ENCODE results near the gene ZNF423. TPM values are rescaled to one million over a fixed set of nuclear protein-coding genes. Genes with fewer than 3 reads are reported as not detected.

ZNF423 gene
- total RNA-seq, 1 donor from 2014 or later, result 16.7 TPM

- peaks cover 82 to 93% (median 92%) of the 10 kb centered on the region in 3 donors for H3K4me1 ChIP-seq (ENCODE audit: control insufficient read depth in 3 of 3, insufficient read depth in 3 of 3, low read length in 3 of 3)
- peaks cover 0 to 2% (median 0%) of the 10 kb centered on the region in 3 donors for H3K36me3 ChIP-seq (ENCODE audit: control insufficient read depth in 3 of 3, insufficient read depth in 3 of 3, low read length in 3 of 3)
- peak overlapping the region; percentile 57 to 66 (median 65) for H3K9ac ChIP-seq (ENCODE audit: low read depth in 1 of 3, low read length in 3 of 3)
- H3K4me3 ChIP-seq (ENCODE audit: low read length in 3 of 3), result peak overlapping the region in 2 of 3 donors; percentile 29 to 47
- H3K27ac ChIP-seq (ENCODE audit: low read depth, low read length), result peak overlapping the region; percentile 94
- H3K27me3 ChIP-seq (ENCODE audit: control insufficient read depth in 3 of 3, insufficient read depth in 3 of 3, low read length in 3 of 3), result no peaks in the 10 kb centered on the region
- H3K9me3 ChIP-seq (ENCODE audit: control insufficient read depth in 3 of 3, low read length in 3 of 3), result no peaks in the 10 kb centered on the region
Observed at GRCh38 chr16:49827805-49828438, 28.0 kb downstream of the ZNF423 start.

GRCh38 chr16:49826515-49826914 is 29.4 kb downstream of the ZNF423 start:
- peak overlapping the region in 1 of 3 donors; percentile 22 for H3K4me3 ChIP-seq (ENCODE audit: low read length in 3 of 3)
- peaks cover 0 to 2% (median 0%) of the 10 kb centered on the region in 3 donors for H3K36me3 ChIP-seq (ENCODE audit: control insufficient read depth in 3 of 3, insufficient read depth in 3 of 3, low read length in 3 of 3)
- H3K9ac ChIP-seq (ENCODE audit: low read depth in 1 of 3, low read length in 3 of 3), result peak overlapping the region; percentile 2 to 48 (median 45)
- H3K27me3 ChIP-seq (ENCODE audit: control insufficient read depth in 3 of 3, insufficient read depth in 3 of 3, low read length in 3 of 3), result no peaks in the 10 kb centered on the region
- peaks cover 81 to 93% (median 92%) of the 10 kb centered on the region in 3 donors for H3K4me1 ChIP-seq (ENCODE audit: control insufficient read depth in 3 of 3, insufficient read depth in 3 of 3, low read length in 3 of 3)
- H3K27ac ChIP-seq (ENCODE audit: low read depth, low read length), result peak overlapping the region; percentile 94
- no peaks in the 10 kb centered on the region for H3K9me3 ChIP-seq (ENCODE audit: control insufficient read depth in 3 of 3, low read length in 3 of 3)

GRCh38 chr16:49825041-49825440 is 30.9 kb downstream of the ZNF423 start:
- H3K9ac ChIP-seq (ENCODE audit: low read depth in 1 of 3, low read length in 3 of 3), result peak overlapping the region in 2 of 3 donors; percentile 36 to 75
- no peaks in the 10 kb centered on the region for H3K27me3 ChIP-seq (ENCODE audit: control insufficient read depth in 3 of 3, insufficient read depth in 3 of 3, low read length in 3 of 3)
- H3K4me3 ChIP-seq (ENCODE audit: low read length in 3 of 3), result no peak overlapping the region
- peaks cover 84 to 92% (median 90%) of the 10 kb centered on the region in 3 donors for H3K4me1 ChIP-seq (ENCODE audit: control insufficient read depth in 3 of 3, insufficient read depth in 3 of 3, low read length in 3 of 3)
- H3K9me3 ChIP-seq (ENCODE audit: control insufficient read depth in 3 of 3, low read length in 3 of 3), result no peaks in the 10 kb centered on the region
- peak overlapping the region; percentile 94 for H3K27ac ChIP-seq (ENCODE audit: low read depth, low read length)
- H3K36me3 ChIP-seq (ENCODE audit: control insufficient read depth in 3 of 3, insufficient read depth in 3 of 3, low read length in 3 of 3), result no peaks in the 10 kb centered on the region

GRCh38 chr16:49824593-49824992 is 31.3 kb downstream of the ZNF423 start:
- Histone ChIP-seq H3K27ac (ENCODE audit: low read depth, low read length) (peak overlapping the region; percentile 94), H3K27me3 (ENCODE audit: control insufficient read depth in 3 of 3, insufficient read depth in 3 of 3, low read length in 3 of 3) (no peaks in the 10 kb centered on the region), H3K4me1 (ENCODE audit: control insufficient read depth in 3 of 3, insufficient read depth in 3 of 3, low read length in 3 of 3) (peaks cover 82 to 91% (median 90%) of the 10 kb centered on the region in 3 donors), H3K9me3 (ENCODE audit: control insufficient read depth in 3 of 3, low read length in 3 of 3) (no peaks in the 10 kb centered on the region), H3K36me3 (ENCODE audit: control insufficient read depth in 3 of 3, insufficient read depth in 3 of 3, low read length in 3 of 3) (no peaks in the 10 kb centered on the region), H3K4me3 (ENCODE audit: low read length in 3 of 3) (peak overlapping the region in 1 of 3 donors; percentile 21), H3K9ac (ENCODE audit: low read depth in 1 of 3, low read length in 3 of 3) (peak overlapping the region; percentile 36 to 75 (median 57))

GRCh38 chr16:49822649-49823370 is 33.1 kb downstream of the ZNF423 start:
- Histone ChIP-seq H3K9ac (ENCODE audit: low read depth in 1 of 3, low read length in 3 of 3) (peak overlapping the region; percentile 37 to 75 (median 57)), H3K27ac (ENCODE audit: low read depth, low read length) (peak overlapping the region; percentile 94), H3K4me3 (ENCODE audit: low read length in 3 of 3) (peak overlapping the region in 1 of 3 donors; percentile 41), H3K9me3 (ENCODE audit: control insufficient read depth in 3 of 3, low read length in 3 of 3) (no peaks in the 10 kb centered on the region), H3K27me3 (ENCODE audit: control insufficient read depth in 3 of 3, insufficient read depth in 3 of 3, low read length in 3 of 3) (no peaks in the 10 kb centered on the region), H3K4me1 (ENCODE audit: control insufficient read depth in 3 of 3, insufficient read depth in 3 of 3, low read length in 3 of 3) (peaks cover 71 to 82% (median 79%) of the 10 kb centered on the region in 3 donors), H3K36me3 (ENCODE audit: control insufficient read depth in 3 of 3, insufficient read depth in 3 of 3, low read length in 3 of 3) (no peaks in the 10 kb centered on the region)

GRCh38 chr16:49821614-49822282 is 34.2 kb downstream of the ZNF423 start:
- Histone ChIP-seq H3K27ac (ENCODE audit: low read depth, low read length) (peak overlapping the region; percentile 94), H3K36me3 (ENCODE audit: control insufficient read depth in 3 of 3, insufficient read depth in 3 of 3, low read length in 3 of 3) (no peaks in the 10 kb centered on the region), H3K9me3 (ENCODE audit: control insufficient read depth in 3 of 3, low read length in 3 of 3) (no peaks in the 10 kb centered on the region), H3K4me1 (ENCODE audit: control insufficient read depth in 3 of 3, insufficient read depth in 3 of 3, low read length in 3 of 3) (peaks cover 72 to 82% (median 79%) of the 10 kb centered on the region in 3 donors), H3K4me3 (ENCODE audit: low read length in 3 of 3) (no peak overlapping the region), H3K27me3 (ENCODE audit: control insufficient read depth in 3 of 3, insufficient read depth in 3 of 3, low read length in 3 of 3) (no peaks in the 10 kb centered on the region), H3K9ac (ENCODE audit: low read depth in 1 of 3, low read length in 3 of 3) (peak overlapping the region in 2 of 3 donors; percentile 53 to 66)

- Histone ChIP-seq H3K27ac (ENCODE audit: low read depth, low read length) (peak overlapping the region; percentile 94), H3K4me3 (ENCODE audit: low read length in 3 of 3) (no peak overlapping the region), H3K9me3 (ENCODE audit: control insufficient read depth in 3 of 3, low read length in 3 of 3) (no peaks in the 10 kb centered on the region), H3K4me1 (ENCODE audit: control insufficient read depth in 3 of 3, insufficient read depth in 3 of 3, low read length in 3 of 3) (peaks cover 71 to 82% (median 79%) of the 10 kb centered on the region in 3 donors), H3K9ac (ENCODE audit: low read depth in 1 of 3, low read length in 3 of 3) (peak overlapping the region in 2 of 3 donors; percentile 53 to 66), H3K27me3 (ENCODE audit: control insufficient read depth in 3 of 3, insufficient read depth in 3 of 3, low read length in 3 of 3) (no peaks in the 10 kb centered on the region), H3K36me3 (ENCODE audit: control insufficient read depth in 3 of 3, insufficient read depth in 3 of 3, low read length in 3 of 3) (no peaks in the 10 kb centered on the region)
Observed at GRCh38 chr16:49821156-49821555, 34.8 kb downstream of the ZNF423 start.

- peak overlapping the region in 1 of 3 donors; percentile 6 for H3K4me3 ChIP-seq (ENCODE audit: low read length in 3 of 3)
- no peaks in the 10 kb centered on the region for H3K9me3 ChIP-seq (ENCODE audit: control insufficient read depth in 3 of 3, low read length in 3 of 3)
- peaks cover 74 to 82% (median 79%) of the 10 kb centered on the region in 3 donors for H3K4me1 ChIP-seq (ENCODE audit: control insufficient read depth in 3 of 3, insufficient read depth in 3 of 3, low read length in 3 of 3)
- H3K27me3 ChIP-seq (ENCODE audit: control insufficient read depth in 3 of 3, insufficient read depth in 3 of 3, low read length in 3 of 3), result no peaks in the 10 kb centered on the region
- peak overlapping the region; percentile 42 for H3K27ac ChIP-seq (ENCODE audit: low read depth, low read length)
- H3K36me3 ChIP-seq (ENCODE audit: control insufficient read depth in 3 of 3, insufficient read depth in 3 of 3, low read length in 3 of 3), result no peaks in the 10 kb centered on the region
- peak overlapping the region in 2 of 3 donors; percentile 2 to 74 for H3K9ac ChIP-seq (ENCODE audit: low read depth in 1 of 3, low read length in 3 of 3)
Observed at GRCh38 chr16:49817754-49818507, 38.0 kb downstream of the ZNF423 start.

GRCh38 chr16:49816875-49817274 is 39.0 kb downstream of the ZNF423 start:
- H3K36me3 ChIP-seq (ENCODE audit: control insufficient read depth in 3 of 3, insufficient read depth in 3 of 3, low read length in 3 of 3), result no peaks in the 10 kb centered on the region
- no peaks in the 10 kb centered on the region for H3K27me3 ChIP-seq (ENCODE audit: control insufficient read depth in 3 of 3, insufficient read depth in 3 of 3, low read length in 3 of 3)
- H3K27ac ChIP-seq (ENCODE audit: low read depth, low read length), result peak overlapping the region; percentile 42
- H3K9ac ChIP-seq (ENCODE audit: low read depth in 1 of 3, low read length in 3 of 3), result peak overlapping the region in 2 of 3 donors; percentile 32 to 74
- peak overlapping the region in 1 of 3 donors; percentile 29 for H3K4me3 ChIP-seq (ENCODE audit: low read length in 3 of 3)
- H3K4me1 ChIP-seq (ENCODE audit: control insufficient read depth in 3 of 3, insufficient read depth in 3 of 3, low read length in 3 of 3), result peaks cover 75 to 82% (median 79%) of the 10 kb centered on the region in 3 donors
- H3K9me3 ChIP-seq (ENCODE audit: control insufficient read depth in 3 of 3, low read length in 3 of 3), result no peaks in the 10 kb centered on the region
